ENCODE data around the gene N4BP2L2.

DNA sequence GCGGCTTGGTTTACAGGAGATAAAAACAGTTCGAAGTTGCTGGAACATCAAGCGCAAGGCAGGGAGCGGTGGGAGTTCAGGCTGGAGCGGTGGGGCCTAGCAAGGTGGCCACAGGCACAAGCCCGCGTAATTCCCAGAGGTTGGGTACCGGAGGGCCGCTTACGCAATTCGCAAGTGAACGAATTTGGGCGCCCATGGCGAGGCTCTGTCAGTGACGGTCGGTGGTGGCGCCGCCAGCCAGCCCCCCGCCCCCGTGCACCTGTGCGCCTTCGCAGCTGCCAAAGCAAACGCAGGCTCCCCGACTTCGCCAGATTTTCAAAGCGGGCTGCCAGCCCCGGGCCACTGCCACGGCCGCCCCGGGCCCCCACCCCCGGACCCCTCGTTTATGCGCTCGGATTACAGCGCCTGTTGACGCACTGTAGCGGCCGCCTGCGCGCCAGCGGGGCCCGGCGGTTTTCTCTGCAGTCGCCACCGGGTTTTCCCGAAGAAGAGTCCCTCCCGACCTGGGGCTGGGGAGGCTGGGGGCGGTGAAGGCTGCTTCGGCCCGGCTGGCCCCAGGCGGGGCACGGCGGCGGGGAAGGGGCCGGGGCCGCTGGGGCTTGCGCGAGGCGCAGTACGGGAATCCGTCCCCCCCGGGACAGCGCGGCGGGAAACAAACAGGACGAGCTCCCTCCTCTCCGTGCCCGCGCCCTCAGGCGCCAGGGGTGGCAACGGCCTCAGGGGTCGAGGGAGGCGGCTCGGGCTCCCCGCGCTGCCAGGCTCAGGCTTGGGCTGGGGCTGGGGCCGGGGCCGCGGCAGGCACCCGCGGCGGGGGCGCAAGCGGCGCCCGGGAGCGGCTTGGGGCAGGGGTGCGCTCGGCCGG is 111.4 kb downstream of the N4BP2L2 start:
- TF ChIP-seq SUZ12 (IDR thresholded peaks at IDR 0.05; ENCODE audit: extremely low read depth, insufficient read depth, insufficient read length) (no peak), ZNF274 (IDR thresholded peaks at IDR 0.05; ENCODE audit: low read depth, low read length) (no peak)
